Esophagus muscularis mucosa (tissue), 4 donors: ENCODE measurements around the gene KIF5C. TPM values are rescaled to one million over a fixed set of nuclear protein-coding genes. Genes with fewer than 3 reads are reported as not detected.

Experiments
- DNase-seq: peaks from one replicate; pipeline ENCODE4 v3.0.0-alpha.2; 2017; ENCODE audit errors: extremely low spot score
- H3K27ac ChIP-seq, 4 donors: fragments of 200-600 bp; sonication (generic); replicated peaks in 1 of 4; 1 replicate in 3 of 4; 2 replicates in 1 of 4; pipeline ENCODE4 v1.5.1; 2016 to 2019; ENCODE audit warnings: mild to moderate bottlenecking in 1 of 4
- H3K27me3 ChIP-seq, 4 donors: fragments of 200-600 bp; sonication (generic); one replicate each; pipeline versions ENCODE4 v1.5.1 to v1.6.0; 2016 to 2019
- H3K36me3 ChIP-seq, 4 donors: fragments of 200-600 bp; sonication (generic); one replicate each; pipeline ENCODE4 v1.5.1; 2016 to 2019
- H3K4me1 ChIP-seq, 4 donors: fragments of 200-600 bp; sonication (generic); one replicate each; pipeline ENCODE4 v1.5.1; 2016 to 2019
- H3K4me3 ChIP-seq, 4 donors: fragments of 200-600 bp; sonication (generic); 1 replicate in 2 of 4; 2 replicates in 2 of 4; pipeline ENCODE4 v1.5.1; 2016 to 2019; ENCODE audit warnings: mild to moderate bottlenecking in 4 of 4, moderate library complexity in 1 of 4
- H3K9me3 ChIP-seq, 4 donors: fragments of 200-600 bp; sonication (generic); 1 replicate in 3 of 4; 2 replicates in 1 of 4; pipeline ENCODE4 v1.5.1; 2016 to 2019
- EP300 ChIP-seq: sonication (generic); formaldehyde crosslinking; IDR thresholded peaks from one replicate; pipeline ENCODE4 v1.6.1; 2017; ENCODE audit warnings: antibody characterized with exemption
- POLR2A ChIP-seq: fragments of 450-650 bp; IDR thresholded peaks from one replicate; pipeline ENCODE4 v1.6.1; 2017; ENCODE audit warnings: antibody characterized with exemption, moderate library complexity, mild to moderate bottlenecking, low read depth
- POLR2AphosphoS5 ChIP-seq, 2 donors: sonication (generic); formaldehyde crosslinking; IDR thresholded peaks; one replicate each; pipeline ENCODE4 v1.6.1; 2017; ENCODE audit warnings: antibody characterized with exemption in 2 of 2
- WGBS: methylation state at CpG from one replicate; pipeline ENCODE4 v1.1.5; 2018; 5-methylcytosine and 5-hydroxymethylcytosine counted together
- intact Hi-C: fragments of 100-400 bp; cut with DNase I; formaldehyde crosslinking; loops from one replicate; pipeline ENCODE4 v1.15.1; 2023
- total RNA-seq, 4 donors: library from RNA; depleted of rRNA; stranded (reverse); fragments of >200 nt; gene quantifications; one replicate each; pipeline versions ENCODE4 v1.1.0 to v1.2.1, GENCODE V29; 2016
- TF ChIP-seq, protein P1 (sequence below), 3 experiments: fragments of 200-600 bp in 2 of 3; fragments of 450-650 bp in 1 of 3; sonication (generic) in 2 of 3; IDR thresholded peaks; one replicate each; pipeline ENCODE4 v1.5.1; 2017 to 2019; ENCODE audit warnings: antibody characterized with exemption in 3 of 3, mild to moderate bottlenecking in 2 of 3, moderate library complexity in 1 of 3

KIF5C gene
- total RNA-seq, 4 donors from 2014 or later, result 2.9 to 4.6 (median 3.2) TPM

DNA sequence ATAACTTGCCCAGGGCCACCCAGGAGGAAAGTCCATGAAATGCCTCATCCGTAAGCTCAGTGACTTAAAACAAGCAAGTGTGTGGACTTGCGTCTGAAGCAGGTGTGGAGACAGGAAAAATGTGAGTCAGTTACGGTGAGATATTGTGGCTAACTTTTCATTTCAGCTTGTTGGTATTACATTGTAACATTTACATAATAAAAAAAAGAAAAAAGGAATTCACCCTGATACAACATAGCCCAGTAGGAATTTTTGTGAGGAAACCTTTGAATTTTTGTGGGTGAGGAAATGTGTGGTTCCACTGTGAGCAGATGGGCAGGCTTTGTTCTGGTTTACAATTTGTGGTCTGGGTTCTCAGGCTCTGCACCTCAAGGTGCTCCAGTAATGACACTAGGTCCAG, 129.8 kb downstream of the KIF5C start:
- no peaks in the 10 kb centered on the region for H3K27me3 ChIP-seq
- no peaks in the 10 kb centered on the region for H3K36me3 ChIP-seq
- DNase-seq, result no peak
- H3K9me3 ChIP-seq, result no peaks in the 10 kb centered on the region
- intact Hi-C loops, result no loop called here
- 83% methylated on average over 3 of the region's 3 CpGs for WGBS
- H3K4me3 ChIP-seq, result no peak overlapping the region
- TF ChIP-seq EP300 (no peak), POLR2A (no peak), POLR2AphosphoS5 (IDR thresholded peaks at IDR 0.05) (no peak)
- TF ChIP-seq, protein P1, sequence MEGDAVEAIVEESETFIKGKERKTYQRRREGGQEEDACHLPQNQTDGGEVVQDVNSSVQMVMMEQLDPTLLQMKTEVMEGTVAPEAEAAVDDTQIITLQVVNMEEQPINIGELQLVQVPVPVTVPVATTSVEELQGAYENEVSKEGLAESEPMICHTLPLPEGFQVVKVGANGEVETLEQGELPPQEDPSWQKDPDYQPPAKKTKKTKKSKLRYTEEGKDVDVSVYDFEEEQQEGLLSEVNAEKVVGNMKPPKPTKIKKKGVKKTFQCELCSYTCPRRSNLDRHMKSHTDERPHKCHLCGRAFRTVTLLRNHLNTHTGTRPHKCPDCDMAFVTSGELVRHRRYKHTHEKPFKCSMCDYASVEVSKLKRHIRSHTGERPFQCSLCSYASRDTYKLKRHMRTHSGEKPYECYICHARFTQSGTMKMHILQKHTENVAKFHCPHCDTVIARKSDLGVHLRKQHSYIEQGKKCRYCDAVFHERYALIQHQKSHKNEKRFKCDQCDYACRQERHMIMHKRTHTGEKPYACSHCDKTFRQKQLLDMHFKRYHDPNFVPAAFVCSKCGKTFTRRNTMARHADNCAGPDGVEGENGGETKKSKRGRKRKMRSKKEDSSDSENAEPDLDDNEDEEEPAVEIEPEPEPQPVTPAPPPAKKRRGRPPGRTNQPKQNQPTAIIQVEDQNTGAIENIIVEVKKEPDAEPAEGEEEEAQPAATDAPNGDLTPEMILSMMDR (IDR thresholded peaks at IDR 0.05), result no peak
- H3K27ac ChIP-seq, result no peak overlapping the region
- H3K4me1 ChIP-seq, result no peaks in the 10 kb centered on the region

DNA sequence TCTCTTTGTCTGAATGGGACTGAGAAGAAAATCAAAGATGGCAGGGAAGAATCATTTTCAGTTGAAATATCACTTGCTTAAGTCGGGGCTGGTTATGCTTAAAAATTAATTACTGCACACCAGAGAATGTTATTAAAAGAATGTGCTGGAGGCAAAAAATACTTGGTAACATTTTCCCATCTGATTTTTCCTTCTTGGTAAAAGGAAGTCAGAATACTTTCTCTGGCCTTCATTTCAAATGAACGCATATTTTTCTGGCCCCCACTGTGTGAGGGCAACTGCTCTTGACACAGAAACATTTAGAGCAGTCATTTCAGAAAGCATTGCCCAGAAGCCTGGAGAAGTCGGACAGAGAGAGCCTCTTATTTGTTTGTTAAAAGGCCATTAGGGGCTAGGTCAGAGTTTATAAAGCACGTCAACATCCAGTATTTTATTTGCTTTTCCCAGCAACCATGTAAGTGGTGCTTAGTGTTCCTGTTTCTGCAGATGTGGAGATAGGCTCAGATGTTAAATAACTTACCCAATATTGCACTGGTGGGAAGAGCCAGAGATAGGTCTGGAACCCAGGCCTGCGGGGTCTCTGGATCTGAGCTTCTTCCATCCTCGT, 130.5 kb downstream of the KIF5C start:
- H3K4me1 ChIP-seq, result no peaks in the 10 kb centered on the region
- peaks cover 0 to 6% (median 0%) of the 10 kb centered on the region in 4 donors for H3K36me3 ChIP-seq
- 87% methylated on average over 6 of the region's 6 CpGs for WGBS
- no peak overlapping the region for H3K4me3 ChIP-seq
- H3K27me3 ChIP-seq, result no peaks in the 10 kb centered on the region
- no peak overlapping the region for H3K27ac ChIP-seq
- intact Hi-C loops, result no loop called here
- TF ChIP-seq POLR2AphosphoS5 (IDR thresholded peaks at IDR 0.05) (no peak), POLR2A (no peak), EP300 (no peak)
- TF ChIP-seq, protein P1 (IDR thresholded peaks at IDR 0.05), result no peak
- no peaks in the 10 kb centered on the region for H3K9me3 ChIP-seq
- no peak for DNase-seq

DNA sequence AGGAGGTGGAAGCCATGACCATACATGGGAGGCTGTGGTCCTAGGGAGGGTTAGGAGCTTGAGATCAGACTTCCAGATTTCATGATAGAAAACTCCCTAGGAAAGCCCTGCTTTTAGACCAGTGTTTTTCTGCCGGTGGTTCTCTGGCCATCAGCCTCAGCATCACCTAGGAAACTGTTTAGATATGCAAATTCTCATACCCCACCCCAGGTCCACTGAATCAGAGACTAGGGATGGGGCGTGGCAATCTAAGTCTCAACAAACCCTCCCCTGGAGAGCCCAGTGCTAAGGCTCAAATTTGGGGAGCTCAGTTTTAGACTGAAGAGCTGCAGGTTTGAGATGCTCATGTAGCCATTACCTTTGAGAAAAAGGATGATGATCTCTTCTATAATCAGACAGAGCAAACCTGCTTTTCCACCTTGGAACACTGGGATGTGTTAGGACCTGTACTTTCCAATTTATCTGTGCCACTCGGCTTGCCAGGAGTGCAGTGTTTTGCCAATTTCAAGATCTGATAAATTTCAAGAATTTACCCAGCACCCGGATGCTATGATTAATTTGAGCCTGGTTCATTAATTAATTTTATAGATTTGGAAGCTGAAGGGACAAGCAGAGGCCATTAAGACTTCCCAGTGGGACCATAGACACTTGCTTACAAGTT, 132.0 kb downstream of the KIF5C start:
- WGBS, result 84% methylated on average over 4 of the region's 4 CpGs
- intact Hi-C loops, result no loop called here
- Histone ChIP-seq H3K4me3 (no peak overlapping the region), H3K36me3 (peaks cover 0 to 6% (median 0%) of the 10 kb centered on the region in 4 donors), H3K27ac (no peak overlapping the region), H3K4me1 (no peaks in the 10 kb centered on the region), H3K27me3 (no peaks in the 10 kb centered on the region), H3K9me3 (no peaks in the 10 kb centered on the region)
- no peak for TF ChIP-seq POLR2AphosphoS5 (IDR thresholded peaks at IDR 0.05)
- TF ChIP-seq EP300, result no peak
- TF ChIP-seq, protein P1 (IDR thresholded peaks at IDR 0.05), result no peak
- no peak for TF ChIP-seq POLR2A
- no peak for DNase-seq

DNA sequence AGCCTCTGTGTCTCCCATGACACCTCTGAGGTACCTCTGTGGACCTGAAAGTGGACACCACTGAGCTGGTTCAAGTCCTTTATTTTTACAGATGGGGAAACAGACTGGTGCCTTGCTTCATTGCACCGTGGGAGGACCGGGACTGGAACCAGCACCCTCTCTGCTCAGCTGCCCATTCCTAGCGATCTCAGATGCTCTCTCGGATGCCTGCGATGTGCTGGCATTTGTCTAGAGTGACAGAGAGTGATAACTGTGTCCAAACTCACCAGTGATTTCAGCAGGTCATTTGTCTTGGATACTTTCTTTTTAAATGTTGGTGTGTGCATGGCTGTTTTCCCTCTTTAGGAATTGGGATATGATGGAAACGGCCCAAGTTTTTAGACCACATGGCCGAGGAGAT, 133.4 kb downstream of the KIF5C start:
- Histone ChIP-seq H3K27me3 (no peaks in the 10 kb centered on the region), H3K9me3 (no peaks in the 10 kb centered on the region), H3K4me3 (no peak overlapping the region), H3K36me3 (peaks cover 0 to 6% (median 0%) of the 10 kb centered on the region in 4 donors), H3K27ac (no peak overlapping the region), H3K4me1 (no peaks in the 10 kb centered on the region)
- 85% methylated on average over 7 of the region's 7 CpGs for WGBS
- TF ChIP-seq, protein P1 (IDR thresholded peaks at IDR 0.05), result no peak
- TF ChIP-seq EP300, result no peak
- TF ChIP-seq POLR2A, result no peak
- no peak for TF ChIP-seq POLR2AphosphoS5 (IDR thresholded peaks at IDR 0.05)
- no peak for DNase-seq
- intact Hi-C loops, result no loop called here
